ENCODE measurements around the gene AOX1.

DNA sequence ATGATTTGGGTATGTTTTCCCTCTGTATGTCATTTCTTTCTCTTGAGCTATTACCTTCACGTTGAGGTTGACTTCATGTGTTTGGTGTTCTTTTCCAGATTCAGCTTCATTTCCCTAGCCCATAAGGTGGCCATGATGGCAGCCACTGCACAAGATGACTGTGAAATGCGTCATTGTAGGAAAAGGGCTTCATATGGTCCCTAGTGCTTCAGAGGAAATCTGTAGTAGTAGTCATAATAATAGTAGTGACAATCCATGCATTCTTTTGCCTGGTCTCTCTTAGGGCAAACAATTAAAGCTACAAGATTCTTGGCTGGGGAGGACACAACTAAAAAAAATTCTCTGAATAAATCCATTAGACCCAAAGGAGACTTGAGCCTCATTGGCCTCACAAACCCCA is 28.4 kb downstream of the AOX1 start:
- TF ChIP-seq CTCF (IDR thresholded peaks at IDR 0.05): no peak
- TF ChIP-seq POLR2A (IDR thresholded peaks at IDR 0.05): no peak

Measured in uterus (tissue), 2 donors.